CD4-positive, alpha-beta T cell treated with Interleukin-21 for 1 hour (primary cell): ENCODE measurements around the gene RRP7A.
"Not testable (repeated sequence)": the region's sequence is repeated elsewhere in the genome, so short reads cannot be mapped to it uniquely, and the experiment has no call there.

Source experiments
- DNase-seq: peaks from one replicate; pipeline ENCODE4 v3.0.0-alpha.2; 2020

Gene RRP7A, protein sequence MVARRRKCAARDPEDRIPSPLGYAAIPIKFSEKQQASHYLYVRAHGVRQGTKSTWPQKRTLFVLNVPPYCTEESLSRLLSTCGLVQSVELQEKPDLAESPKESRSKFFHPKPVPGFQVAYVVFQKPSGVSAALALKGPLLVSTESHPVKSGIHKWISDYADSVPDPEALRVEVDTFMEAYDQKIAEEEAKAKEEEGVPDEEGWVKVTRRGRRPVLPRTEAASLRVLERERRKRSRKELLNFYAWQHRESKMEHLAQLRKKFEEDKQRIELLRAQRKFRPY

DNA sequence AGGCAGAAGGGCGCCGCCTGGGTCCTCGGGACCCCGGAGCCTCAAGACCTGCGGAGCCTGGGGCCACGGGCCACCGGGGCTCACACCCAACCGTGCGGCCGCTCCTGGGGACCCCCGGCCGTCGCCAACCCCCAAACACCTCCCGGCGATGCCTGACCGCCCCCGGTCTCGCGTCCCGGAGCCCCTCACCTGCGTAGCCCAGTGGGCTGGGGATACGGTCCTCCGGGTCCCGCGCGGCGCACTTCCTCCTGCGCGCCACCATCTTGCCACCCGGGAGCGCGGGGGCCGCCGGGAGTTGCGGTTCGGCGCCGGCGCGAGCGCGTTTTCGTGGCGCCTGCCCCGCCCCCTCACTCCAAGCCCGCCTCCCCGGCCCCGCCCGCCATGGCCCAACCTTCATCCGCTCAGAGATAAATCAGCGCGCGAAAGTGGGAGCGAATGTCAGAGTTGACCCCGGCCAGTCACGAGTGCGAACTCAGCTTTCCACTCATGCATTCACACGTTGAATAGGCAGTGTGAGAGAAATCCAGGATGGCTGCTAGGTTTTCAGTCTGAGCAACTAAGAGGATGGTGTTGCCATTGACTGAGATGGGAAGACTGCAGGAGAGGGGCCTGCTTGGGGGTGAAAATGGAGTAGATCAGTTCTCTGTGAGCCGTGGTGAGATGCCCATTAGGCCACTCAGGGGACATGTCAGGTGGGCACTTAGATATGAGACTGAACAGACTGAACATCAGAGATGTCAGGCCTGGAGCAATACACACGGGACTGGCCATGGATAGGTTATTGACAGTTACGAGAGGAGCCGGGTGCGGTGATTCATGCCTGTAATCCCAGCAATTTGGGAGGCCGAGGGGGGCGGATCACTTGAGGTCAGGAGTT lies at the start of gene RRP7A:
TSS of gene RRP7A (minus strand) at position 272 of the 877 bp plus-strand sequence. CDS start at position 262, 10 bp downstream.
- peak; percentile 82 for DNase-seq

DNA sequence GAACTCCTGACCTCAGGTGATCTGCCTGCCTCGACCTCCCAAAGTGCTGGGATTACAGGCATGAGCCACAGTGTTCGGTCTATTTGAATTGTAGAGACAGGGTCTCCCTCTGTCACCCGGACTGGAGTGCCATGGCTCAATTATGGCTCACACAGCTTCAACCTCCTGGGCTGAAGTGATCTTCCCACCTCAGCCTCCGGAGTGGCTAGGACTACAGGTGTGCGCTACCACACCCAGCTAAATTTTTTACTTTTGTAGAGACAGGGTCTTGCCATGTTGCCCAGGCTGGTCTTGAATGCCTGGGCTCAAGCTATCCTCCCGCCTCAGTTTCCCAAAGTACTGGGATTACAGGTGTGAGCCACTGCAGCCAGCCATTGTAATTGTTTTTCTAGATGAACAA lies 48.4 kb upstream of the RRP7A start:
- DNase-seq, result not testable (repeated sequence)

DNA sequence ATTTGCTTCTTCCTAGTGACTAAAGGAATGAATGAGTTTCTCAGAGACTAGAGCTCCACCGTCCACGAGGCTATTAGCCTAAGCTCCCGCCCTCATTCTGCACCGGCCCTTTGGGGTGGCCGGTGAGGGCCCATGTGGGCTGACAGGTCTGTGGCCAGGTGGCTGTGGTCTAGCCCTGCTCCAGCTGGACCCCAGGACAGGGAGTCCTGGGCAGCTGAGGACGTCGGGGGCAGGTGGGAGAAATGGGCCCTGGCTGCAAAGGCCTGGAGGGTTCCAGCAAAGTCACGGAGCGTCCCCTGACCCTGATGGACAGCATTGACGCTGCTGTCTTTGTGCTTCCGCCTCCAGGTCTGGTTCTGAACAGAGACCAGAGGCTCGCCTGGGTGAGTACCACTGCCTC lies 46.4 kb upstream of the RRP7A start:
- DNase-seq, result no peak

DNA sequence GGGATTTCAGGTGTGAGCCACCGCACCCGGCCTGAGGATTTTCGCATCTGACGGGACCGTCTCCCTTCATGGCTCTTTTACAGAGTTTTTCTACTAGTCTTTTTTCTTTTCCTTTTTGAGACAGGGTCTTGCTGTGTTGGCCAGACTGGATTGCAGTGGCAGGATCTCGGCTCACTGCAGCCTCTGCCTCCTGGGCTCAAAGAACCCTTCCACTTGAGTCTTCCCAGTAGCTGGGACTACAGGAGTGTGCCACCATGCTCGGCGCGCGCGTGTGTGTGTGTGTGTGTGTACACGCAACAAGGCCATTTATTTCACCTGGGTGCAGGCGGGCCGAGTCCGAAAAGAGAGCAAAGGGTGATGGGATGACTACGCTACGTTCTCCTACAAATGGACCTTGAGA lies 45.1 kb upstream of the RRP7A start:
- DNase-seq, result no peak

DNA sequence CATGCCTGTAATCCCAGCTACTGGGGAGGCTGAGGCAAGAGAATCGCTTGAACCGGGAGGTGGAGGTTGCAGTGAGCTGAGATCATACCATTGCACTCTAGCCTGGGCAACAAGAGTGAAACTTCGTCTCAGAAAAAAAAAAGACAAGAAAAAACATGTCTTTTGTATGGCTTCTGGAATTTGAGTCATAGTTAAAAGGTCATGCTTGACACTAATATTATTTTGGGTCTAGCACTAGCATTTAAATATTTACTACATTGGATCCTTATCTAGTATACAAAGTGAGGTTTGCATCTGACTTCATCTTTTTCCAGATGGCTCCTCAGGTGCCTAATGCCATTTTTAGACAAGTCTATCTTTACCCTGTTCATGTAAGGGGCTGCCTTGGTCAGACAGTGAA lies 44.3 kb upstream of the RRP7A start:
- not testable (repeated sequence) for DNase-seq

DNA sequence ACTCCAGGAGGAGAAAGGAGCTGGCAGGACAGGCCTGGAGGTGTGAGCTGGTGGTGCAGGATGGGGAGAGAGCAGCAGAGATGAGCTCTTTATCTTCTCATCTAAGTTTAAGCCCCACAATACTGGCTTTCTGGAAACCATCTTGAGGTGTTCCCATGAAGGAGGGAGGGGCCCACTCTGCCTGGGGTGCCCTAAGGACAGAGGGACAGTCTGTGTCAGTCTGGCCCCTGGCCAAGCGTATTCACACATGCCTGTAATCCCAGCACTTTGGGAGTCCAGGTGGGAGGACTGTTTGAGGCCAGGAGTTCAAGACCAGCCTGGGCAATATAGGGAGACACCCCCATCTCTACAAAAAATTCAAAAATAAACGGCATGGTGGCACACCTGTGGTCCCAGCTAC lies 43.1 kb upstream of the RRP7A start:
- DNase-seq, result no peak

DNA sequence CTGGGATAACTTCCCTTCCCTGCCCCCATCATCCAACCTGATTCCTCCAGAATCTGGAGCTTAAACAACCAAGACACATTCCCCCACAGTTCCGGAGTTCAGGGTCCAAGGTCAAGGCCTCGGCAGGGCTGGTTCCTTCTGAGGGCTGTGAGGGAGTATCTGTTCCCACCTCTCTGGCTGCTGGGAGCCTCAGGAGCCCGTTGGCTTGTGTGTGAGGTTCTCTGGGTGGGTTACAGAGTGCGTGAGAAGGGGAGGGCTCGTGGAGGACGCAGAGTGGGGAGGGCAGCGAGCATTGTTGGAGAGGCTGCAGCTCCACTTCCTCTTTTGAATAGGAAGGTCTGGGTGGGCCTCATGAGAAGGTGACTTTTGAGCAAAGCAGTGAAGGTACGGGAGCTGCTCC lies 42.7 kb upstream of the RRP7A start:
- DNase-seq, result no peak

DNA sequence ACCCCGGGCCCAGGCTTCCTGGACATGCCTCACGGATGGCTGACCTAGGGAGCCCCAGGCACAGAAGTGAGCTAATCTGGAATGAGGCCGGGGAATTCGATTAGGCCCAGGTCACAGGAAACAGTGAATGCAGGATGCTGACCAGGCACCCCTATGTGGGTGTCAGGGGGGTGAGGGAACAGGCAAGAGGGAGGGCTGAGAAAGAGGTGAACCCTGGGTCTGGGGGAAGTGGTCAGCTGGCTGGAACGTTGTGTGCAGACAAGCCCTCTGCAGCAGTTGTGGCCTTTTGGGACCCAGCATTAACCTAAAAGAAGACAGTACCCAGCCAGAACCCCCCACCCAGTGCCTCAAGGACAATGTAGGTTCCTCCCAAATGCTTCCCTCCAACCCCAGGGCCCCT lies 42.3 kb upstream of the RRP7A start:
- no peak for DNase-seq

DNA sequence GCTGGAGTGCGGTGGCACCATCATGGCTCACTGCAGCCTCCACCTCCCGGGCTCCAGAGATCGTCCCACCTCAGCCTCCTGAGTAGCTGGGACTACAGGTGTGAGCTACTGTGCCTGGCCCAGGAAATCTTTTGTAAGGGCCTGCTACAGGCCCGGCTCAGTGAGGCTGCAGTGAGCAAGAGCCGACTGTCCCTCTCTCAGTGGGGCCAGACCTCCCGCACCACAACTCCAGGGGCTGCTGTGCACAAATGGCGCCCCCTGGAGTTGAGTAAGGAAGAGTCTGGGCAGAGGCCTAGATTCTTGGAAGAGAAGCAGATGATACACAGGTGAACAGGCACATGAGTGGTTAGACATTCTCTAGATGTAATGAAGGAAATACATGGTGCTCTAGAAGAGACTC lies 41.2 kb upstream of the RRP7A start:
- peak; percentile 9 for DNase-seq

DNA sequence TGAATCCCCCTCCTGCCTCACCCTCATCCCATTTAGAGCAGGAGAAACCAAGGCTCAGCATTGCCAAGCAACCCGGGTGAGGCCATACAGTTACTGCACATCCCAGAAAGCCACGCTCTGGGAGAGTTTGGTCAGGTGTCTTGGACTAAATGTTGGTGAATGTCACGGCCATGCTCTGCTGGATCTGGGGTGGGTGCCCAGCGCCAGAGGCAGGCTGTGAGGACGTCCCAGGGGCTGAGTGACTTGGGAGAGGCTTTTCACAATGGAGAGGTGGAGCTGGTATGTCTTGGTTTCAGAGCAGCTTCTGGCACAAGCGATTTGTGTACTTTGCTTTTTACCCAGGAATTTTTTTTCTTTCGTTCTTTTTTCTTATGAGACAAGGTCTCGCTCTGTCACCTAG lies 40.8 kb upstream of the RRP7A start:
- DNase-seq, result no peak

DNA sequence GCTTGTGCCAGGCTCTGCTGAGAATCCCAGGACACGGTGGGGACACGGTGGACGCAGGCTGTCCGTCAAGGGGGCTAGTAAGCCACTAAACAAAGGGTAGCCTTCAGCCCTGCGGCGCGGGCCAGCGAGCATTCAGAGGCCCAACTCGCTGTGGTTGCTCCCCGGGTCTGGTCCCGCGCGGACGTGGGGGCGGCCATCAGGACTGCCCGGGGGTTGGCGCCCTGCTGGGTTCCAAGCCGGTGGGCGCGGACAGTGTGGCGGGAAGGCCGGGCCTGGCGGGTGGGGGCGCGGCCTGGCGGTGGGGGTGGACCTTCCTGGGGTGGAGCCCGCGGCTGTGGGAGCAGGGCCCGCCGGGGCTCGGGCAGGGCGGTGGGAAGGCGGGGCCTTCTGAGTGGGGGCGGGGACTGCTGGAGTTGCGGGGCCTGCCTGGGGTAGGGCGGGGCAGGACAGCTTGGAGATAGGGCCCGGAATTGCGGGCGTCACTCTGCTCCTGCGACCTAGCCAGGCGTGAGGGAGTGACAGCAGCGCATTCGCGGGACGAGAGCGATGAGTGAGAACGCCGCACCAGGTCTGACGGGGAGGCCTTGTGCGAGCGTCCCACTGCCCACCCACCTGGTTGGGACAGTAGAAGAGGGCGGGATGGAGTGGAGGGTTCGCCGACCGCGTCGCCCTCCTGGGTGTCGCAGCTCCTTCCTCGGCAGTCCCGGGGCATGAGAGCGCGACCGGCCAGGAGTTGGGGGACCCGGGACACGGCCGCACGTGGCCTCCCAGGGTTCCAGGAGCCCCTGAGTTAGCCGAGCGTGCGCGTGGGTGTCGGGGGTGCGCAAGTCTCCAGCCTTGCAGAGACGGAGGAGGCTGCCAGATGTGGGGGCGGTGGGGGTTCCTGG lies 34.1 kb upstream of the RRP7A start, which contains the start of gene SERHL2:
TSS of gene SERHL2 (plus strand) at position 482 of the 887 bp plus-strand sequence. CDS start at position 547, 65 bp downstream.
- DNase-seq, result peak; percentile 89

DNA sequence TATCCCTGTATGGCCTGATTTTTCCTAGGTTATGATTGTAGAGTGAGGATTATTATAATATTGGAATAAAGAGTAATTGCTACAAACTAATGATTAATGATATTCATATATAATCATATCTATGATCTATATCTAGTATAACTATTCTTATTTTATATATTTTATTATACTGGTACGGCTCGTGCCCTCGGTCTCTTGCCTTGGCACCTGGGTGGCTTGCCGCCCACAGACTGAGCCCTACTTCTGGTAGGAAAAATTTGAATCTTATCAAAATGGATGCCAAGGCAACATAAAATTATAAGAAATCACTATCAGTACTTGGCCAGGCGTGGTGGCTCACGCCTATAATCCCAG lies 32.7 kb upstream of the RRP7A start:
- DNase-seq, result not testable (repeated sequence)

DNA sequence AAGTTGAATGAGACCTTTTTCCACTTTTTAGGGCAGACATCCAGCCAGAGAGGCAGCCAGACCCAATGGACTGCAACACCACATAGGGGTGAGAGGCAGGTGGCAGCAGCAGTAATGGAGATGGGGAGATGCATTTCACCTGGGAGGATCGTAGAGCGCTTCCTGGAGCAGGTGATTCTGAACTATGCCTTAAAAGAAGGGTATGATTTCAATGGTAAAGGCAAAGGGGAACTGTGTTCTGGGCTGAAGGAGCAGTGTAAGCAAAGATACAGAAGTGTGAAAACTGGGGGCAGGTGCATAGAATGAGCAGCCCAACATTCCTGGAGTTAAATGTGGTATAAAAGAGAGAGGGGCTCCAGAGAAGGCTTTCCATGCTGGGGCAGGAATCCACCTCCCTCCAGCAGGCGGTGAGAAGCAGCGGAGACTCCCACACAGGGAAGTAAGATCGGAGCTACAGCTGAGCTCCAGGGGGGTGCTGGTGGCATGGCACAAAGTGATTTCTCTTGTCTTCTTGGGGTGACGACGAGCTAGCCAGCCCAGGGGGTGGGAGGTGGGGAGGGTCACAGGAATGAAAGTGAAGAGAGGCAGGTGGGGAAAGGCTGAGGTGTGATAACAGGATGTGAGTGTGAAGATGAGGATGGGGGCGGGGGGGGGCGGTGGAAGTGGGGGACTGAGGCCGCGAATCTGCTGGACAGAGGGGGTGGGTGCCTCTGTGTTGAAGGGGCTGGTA lies 29.9 kb upstream of the RRP7A start:
- no peak for DNase-seq

DNA sequence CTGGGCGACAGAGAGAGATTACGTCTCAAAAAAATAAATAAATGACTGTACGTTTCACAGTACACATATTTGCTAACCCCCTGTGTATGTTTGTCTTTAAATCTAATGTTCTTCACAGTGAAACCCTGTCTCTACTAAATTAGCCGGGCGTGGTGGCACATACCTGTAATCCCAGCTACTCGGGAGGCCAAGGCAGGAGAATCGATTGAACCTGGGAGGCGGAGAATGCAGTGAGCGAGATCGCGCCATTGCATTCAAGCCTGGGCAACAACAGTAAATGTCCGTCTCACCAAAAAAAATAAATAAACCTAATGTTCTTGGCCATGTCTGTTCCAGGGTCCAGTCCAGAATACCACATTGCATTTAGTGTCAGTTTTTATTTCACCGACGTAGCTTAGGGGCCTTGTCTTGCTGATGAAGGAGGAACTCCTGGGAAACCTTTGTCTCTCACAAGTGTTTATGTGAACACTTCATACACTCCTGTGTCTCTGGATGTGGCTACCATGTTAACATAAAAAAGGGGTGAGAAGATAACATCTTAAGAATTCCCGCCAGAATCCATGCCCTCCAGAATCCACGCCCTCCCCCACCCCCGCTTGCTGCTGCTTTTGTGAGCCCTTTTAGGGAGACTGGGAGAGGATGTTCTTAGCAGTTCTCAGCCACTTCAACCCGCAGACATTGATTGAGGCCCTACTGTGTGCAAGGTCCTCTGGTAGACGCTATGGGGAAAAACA lies 29.2 kb upstream of the RRP7A start:
- no peak for DNase-seq

DNA sequence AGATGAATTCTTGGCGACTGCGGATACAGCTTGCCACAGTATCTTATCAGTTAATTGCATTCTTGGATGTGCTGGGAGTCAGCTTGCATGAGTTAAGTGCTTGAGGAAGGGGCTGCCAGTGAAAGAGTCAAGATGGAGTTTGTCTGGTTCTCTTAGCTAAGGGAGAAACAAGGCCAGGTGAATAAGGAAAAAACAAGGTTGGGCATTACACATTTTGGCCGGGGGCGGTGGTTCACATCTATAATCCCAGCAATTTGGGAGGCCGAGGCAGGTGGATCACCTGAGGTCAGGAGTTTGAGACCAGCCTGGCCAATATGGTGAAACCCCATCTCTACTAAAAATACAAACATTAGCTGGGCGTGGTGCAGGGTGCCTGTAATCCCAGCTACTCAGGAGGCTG lies 28.5 kb upstream of the RRP7A start:
- not testable (repeated sequence) for DNase-seq

DNA sequence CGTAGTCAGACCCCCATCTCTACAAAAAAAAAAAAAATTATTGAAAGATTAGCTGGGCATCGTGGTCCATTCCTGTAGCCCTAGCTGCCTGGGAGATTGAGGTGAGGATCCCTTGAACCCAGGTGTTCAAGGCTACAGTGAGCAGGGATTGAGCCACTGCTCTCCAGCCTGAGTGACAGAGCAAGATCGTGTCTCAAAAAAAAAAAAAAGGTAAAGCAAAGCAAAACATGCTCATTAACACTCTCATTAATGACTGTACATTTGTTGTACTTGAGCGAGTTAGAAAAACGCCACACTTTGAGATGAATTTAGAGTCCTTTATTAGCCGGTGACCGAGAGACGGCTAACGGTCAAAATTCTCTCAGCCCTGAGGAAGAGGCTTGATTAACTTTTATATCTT lies 28.0 kb upstream of the RRP7A start:
- no peak for DNase-seq

DNA sequence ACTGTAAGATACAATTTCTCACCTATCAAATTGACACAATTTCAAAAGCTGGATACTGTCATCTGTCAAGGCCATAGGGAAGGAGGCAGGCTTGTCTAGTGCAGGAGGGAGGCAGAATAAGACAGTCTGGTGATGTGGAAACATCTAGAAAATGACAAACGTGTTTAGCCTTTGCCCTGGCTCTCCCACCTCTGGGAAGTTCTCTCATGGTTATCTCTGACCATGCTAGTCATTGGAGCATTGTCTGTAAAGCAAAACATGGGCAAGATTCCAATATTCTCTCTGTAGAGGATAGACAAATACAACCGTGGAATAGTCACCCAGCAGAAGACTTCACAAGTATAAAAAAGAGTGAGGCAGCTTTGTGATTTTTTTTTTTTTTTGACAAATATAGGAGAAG lies 25.1 kb upstream of the RRP7A start:
- no peak for DNase-seq

DNA sequence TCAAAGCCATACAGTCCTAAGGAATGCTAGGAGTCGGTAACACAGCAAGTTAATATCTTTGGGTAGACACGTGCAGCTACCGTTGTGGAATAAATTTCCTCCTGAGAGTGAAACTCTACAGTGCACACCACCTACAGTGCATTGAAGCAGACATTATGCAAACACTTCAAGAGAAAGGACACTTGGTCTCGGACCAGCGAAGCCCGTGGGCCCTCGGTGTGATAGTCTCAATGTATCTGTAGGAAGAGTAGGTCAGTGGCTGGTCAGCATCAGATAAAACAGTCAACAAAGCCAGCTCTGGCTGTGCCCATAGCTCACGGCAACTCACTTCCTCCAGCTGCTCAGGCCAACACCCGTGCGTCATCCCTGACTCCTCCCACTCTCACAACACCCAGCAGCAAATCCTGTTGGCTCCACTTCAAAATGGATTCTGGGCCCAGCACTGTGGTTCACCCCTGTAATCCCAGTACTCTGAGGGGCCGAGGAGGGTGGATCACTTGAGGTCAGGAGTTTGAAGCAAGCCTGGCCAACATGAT lies 19.7 kb upstream of the RRP7A start:
- not testable (repeated sequence) for DNase-seq

DNA sequence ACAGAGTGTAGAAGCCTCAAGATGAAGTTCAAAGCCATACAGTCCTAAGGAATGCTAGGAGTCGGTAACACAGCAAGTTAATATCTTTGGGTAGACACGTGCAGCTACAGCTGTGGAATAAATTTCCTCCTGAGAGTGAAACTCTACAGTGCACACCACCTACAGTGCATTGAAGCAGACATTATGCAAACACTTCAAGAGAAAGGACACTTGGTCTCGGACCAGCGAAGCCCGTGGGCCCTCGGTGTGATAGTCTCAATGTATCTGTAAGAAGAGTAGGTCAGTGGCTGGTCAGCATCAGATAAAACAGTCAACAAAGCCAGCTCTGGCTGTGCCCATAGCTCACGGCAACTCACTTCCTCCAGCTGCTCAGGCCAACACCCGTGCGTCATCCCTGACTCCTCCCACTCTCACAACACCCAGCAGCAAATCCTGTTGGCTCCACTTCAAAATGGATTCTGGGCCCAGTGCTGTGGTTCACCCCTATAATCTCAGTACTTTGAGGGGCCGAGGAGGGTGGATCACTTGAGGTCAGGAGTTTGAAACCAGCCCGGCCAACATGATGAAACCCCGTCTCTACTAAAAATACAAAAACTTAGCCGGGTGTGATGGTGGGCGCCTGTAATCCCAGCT lies 17.7 kb upstream of the RRP7A start:
- DNase-seq, result not testable (repeated sequence)

DNA sequence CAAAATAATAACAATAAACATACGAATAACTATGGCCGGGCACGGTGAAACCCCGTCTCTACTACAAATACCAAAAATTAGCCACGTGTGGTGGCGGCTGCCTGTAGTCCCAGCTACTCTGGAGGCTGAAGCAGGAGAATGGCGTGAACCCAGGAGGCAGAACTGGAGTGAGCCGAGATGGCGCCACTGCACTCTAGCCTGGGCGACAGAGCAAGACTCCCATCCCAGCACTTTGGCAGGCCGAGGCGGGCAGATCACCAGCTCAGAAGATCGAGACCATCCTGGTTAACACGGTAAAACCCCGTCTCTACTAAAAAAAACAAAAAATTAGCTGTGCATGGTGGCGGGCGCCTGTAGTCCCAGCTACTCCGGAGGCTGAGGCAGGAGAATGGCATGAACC lies 17.0 kb upstream of the RRP7A start:
- not testable (repeated sequence) for DNase-seq

DNA sequence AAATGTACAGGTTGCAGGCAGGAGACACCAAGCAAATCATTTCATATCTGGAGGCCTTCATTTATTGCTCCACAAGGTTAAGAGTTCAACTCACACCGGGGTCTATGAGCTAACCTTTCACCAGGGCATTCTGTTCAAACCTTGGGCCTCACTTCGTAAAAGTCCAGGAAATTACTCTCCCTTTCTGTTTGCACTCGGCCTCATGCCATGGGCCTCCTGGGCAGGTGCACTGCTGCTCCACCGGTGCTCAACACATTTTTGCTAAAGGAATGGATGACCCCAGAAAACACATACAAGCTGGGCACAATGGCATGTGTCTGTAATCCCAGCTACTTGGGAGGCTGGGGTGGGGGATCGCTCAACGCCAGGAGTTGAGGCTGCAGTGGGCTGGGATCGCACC lies 16.6 kb upstream of the RRP7A start:
- no peak for DNase-seq
